GM15510 (cell line): ENCODE results near the gene HES5.

Experiments
- POLR2A ChIP-seq: IDR thresholded peaks from 3 replicates; pipeline ENCODE4 v1.6.1; 2011; ENCODE audit warnings: borderline replicate concordance; ENCODE audit not compliant: insufficient read length; ENCODE audit errors: extremely low read depth

The HES5 gene

DNA sequence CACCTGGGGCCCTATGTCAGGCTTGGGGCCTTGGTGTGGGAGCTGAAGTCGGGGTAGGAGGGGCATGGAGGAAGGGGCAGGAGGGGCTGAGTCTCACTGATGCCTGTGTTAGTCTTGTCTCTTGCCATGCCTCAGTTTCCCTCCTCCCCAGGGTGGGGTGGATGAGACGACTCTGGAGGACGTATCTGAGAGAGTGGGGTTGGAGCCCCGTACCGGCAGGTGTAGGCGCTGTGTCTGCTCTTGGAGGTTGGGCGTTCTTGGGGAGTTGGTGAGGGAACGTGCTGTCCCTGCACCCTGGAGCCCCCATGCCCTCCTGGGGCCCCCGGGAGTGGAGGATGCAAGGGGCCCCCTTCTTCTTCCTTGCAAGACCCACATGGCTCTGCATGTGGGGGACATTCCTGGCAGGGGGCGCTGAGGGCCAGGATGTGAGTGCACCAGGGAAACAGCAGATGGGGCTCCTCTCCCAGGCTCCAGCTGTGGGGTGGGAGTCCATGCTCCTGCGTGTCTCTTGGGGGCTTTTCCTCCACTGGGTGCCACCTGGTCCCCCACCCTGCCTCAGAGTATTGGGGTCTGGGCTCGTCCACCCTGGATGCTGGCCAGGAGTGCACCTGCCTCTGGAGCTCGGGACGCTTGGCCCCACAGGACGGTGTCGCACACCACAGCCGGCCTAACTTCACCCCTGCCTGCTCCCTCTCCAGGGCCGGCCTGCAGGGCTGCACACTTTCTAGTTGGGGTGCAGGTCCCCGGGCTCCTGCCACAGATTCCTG, 24.7 kb upstream of the HES5 start:
- TF ChIP-seq POLR2A, result no peak

DNA sequence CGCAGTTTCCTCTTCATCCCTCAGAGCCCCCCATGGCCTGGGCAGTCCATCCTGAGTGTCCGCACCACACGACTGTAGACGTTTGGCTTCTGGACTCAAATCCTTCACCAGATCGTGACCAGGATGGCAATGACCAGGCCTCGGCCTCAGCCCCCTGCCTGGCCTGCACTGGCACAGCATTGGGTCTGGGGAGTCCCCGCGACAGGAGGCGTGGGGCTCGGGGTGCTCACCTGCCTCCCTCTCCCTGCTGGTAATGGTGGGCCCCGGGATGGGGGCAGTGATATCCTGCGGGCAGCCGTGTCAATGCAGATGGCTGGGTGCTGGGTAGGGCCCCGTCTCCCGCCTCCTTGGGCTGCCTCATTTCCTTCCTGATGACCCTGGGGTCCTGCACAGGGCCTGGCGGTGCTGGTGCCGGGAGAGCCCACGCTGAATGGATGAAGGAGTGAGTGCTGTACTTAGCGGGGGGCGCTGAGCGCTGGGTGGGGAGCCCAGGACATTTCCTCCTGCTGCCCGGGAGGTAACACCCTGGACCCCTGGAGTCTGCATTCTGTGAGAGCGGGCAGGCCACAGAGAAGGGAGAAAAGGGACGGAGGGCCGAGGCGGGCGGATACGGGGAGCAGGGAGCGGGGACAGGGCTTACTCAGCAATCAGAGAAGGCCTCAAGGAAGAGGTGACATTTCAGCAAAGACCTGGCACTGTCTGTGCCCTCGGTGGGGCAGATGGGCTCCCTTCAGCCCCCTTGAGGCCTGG, 24.0 kb upstream of the HES5 start:
- no peak for TF ChIP-seq POLR2A

GRCh38 chr1:2552189-2552588, 22.1 kb upstream of the HES5 start:
- no peak for TF ChIP-seq POLR2A

GRCh38 chr1:2548068-2548589, 18.1 kb upstream of the HES5 start:
- peak; percentile 24 for TF ChIP-seq POLR2A

GRCh38 chr1:2547210-2548067, 17.4 kb upstream of the HES5 start:
- TF ChIP-seq POLR2A, result peak; percentile 32

GRCh38 chr1:2546515-2547209, 16.6 kb upstream of the HES5 start:
- peak; percentile 52 for TF ChIP-seq POLR2A

GRCh38 chr1:2545754-2546514, 15.9 kb upstream of the HES5 start:
- TF ChIP-seq POLR2A, result peak; percentile 98

- TF ChIP-seq POLR2A, result no peak
These were observed 15.0 kb upstream of the HES5 start for GRCh38 chr1:2544875-2545640.

DNA sequence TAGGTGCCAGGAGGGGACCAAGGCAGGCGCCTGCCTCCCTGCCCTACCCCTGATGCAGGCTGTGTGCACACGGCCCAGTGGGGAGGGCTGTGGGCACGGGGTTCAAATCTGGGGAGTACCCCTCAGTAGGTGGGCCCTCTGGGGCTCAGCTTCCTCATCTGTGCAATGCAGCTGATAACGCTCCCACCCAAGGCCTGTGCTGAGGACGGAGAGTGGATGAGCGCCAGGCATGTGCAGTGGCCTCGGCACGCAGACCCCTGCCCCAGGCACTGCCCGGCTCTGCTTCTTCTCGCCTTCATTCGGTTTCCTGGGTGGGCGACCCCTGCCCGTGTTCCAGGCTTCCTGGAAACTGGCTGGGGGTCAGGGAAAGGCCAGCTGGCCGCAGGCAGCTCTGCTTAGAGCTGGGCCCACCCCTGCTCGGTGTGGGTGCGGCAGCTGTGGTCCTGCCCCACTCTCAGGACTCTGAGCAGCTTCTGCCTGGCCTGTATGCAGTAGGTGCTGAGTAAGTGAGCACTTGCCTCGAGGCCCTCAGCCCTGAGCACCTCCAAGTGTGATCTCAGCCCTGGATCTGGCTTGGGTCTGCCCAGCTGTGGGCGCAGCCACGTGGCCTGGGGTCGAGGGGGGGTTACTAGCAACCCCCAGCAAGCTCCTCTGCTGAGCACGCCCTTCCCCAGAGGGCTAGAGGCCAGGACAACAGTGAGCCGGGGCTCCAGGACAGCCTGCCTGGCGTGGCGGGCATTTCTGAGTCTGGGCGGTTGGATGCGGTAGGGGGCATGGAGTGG, 14.2 kb upstream of the HES5 start:
- TF ChIP-seq POLR2A, result no peak

DNA sequence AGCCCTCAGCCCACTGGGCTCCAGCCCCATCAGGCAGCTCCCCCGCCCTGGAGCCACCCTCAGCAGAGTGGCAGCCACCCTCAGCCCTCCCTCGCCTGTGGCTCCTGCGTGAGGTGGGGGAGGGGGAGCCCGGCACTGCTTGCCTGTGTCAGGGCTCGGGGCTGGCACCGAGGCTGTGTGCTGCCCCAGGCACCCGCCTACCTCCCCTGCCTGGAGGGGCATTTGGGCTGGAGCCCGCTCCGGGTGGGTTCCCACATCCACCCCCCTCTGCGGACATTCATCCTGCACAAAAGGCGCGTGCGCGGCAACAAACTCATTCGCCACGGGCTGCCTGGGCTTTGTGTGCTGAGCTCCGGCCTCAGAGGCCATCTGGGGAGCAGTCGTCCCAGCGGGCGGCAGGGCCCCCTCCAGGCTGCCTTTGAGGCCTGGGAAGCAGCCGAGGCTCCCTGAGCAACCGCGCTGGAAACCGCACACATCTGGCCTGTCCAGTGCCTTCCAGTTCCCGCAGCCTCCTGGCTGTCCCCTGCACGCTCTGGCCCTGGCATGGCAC, 13.6 kb upstream of the HES5 start:
- no peak for TF ChIP-seq POLR2A

DNA sequence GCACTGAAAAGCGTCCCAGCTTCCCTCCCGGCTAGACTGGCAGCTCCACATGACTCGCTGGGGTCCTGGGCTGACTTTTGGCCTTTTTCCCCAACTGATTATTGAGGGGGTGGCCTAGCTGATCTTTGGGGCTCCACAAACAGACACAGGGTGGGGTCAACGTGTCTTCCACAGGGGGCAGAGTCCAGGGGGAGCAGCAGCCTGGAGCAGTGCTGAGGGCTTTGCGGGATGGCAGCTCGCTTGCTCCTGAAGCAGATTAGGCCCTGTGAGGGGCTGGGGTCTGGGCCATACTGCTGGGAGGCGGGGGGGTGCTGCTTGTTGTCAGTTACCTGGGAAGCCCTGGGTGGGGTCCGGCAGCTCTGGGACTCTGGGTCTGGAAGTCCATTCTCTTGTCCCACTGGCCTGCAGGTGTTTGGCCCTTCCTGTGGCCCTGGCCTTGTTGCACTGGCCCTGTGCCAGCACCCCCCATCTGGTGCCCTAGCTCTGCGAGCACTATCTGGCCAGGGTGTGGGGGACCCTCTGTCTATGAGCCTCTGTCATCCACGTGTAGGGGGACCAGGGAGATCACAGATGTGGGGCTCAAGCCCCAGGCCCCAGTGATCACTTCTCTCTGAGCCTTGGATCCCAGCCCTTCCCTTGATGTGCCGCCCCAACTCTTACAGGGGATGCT, 12.3 kb upstream of the HES5 start:
- TF ChIP-seq POLR2A, result no peak
